OCI-LY7 (cell line): ENCODE results near the gene NUDT7. TPM values are rescaled to one million over a fixed set of nuclear protein-coding genes. Genes with fewer than 3 reads are reported as not detected.

Experiments
- BruUV-seq: library from RNA; stranded (reverse); fragments of 400-500 nt; replicated peaks from 2 replicates; lab custom pipeline; 2021; lab: Mats Ljungman, UMichigan
- CTCF ChIA-PET: fragments of 300-600 bp; sonication (Branson Sonifier 250); formaldehyde crosslinking; loops from one replicate; lab custom pipeline; 2022; ENCODE audit warnings: antibody characterized with exemption; ENCODE audit not compliant: unreplicated experiment; lab: Charles Lee
- POLR2A ChIA-PET: fragments of 300-600 bp; sonication (Branson Sonifier 250); formaldehyde crosslinking; loops from one replicate; lab custom pipeline; 2022; ENCODE audit warnings: antibody characterized with exemption; lab: Charles Lee
- DNase-seq: peaks from one replicate; pipeline ENCODE4 v3.0.0-alpha.2; 2015; ENCODE audit warnings: low spot score
- H2AFZ ChIP-seq: fragments of 200-600 bp; sonication (generic), shearing (Covaris generic); 2 replicates; pipeline ENCODE4 v1.6.1; 2014; ENCODE audit warnings: mild to moderate bottlenecking, antibody characterized with exemption, low read length, moderate library complexity
- H3K27ac ChIP-seq: fragments of 200-600 bp; sonication (generic); 2 replicates; pipeline ENCODE4 v1.5.1; 2014; ENCODE audit warnings: mixed run types, low read depth, mild to moderate bottlenecking, moderate library complexity, low read length, inconsistent platforms; ENCODE audit not compliant: poor library complexity, severe bottlenecking
- H3K36me3 ChIP-seq: fragments of 200-600 bp; sonication (generic); 2 replicates; pipeline ENCODE4 v1.6.1; 2014; ENCODE audit warnings: mild to moderate bottlenecking, antibody characterized with exemption, low read length, moderate library complexity, mixed read lengths; ENCODE audit not compliant: insufficient read depth
- H3K4me1 ChIP-seq: fragments of 200-600 bp; sonication (generic); 2 replicates; pipeline ENCODE4 v1.5.1; 2014; ENCODE audit warnings: mild to moderate bottlenecking, low read length; ENCODE audit not compliant: insufficient read depth, poor library complexity, severe bottlenecking
- H3K4me2 ChIP-seq: fragments of 200-600 bp; sonication (generic); 2 replicates; pipeline ENCODE4 v1.6.1; 2014; ENCODE audit warnings: mild to moderate bottlenecking, low read length
- H3K4me3 ChIP-seq: fragments of 200-600 bp; sonication (generic); 2 replicates; pipeline ENCODE4 v1.5.1; 2014; ENCODE audit warnings: mild to moderate bottlenecking, low read depth, low read length; ENCODE audit not compliant: poor library complexity, severe bottlenecking
- H3K79me2 ChIP-seq: fragments of 200-600 bp; sonication (generic); 2 replicates; pipeline ENCODE4 v1.6.1; 2016; ENCODE audit warnings: low read depth, mild to moderate bottlenecking, low read length, moderate library complexity, mixed read lengths; ENCODE audit not compliant: insufficient read depth
- H3K9me2 ChIP-seq: fragments of 200-600 bp; sonication (generic); 2 replicates; pipeline ENCODE4 v1.6.1; 2016; ENCODE audit warnings: mild to moderate bottlenecking, low read length, mixed read lengths; ENCODE audit not compliant: insufficient read depth
- H3K9me3 ChIP-seq: fragments of 200-600 bp; sonication (generic); 2 replicates; pipeline ENCODE4 v1.6.1; 2014; ENCODE audit warnings: mild to moderate bottlenecking, mixed run types, low read length, mixed read lengths
- H4K20me1 ChIP-seq: fragments of 200-600 bp; sonication (generic); 2 replicates; pipeline ENCODE4 v1.6.1; 2014; ENCODE audit warnings: mild to moderate bottlenecking, antibody characterized with exemption, low read length, moderate library complexity, mixed read lengths; ENCODE audit not compliant: insufficient read depth
- CTCF ChIP-seq: fragments of 200-600 bp; sonication (generic); conservative IDR thresholded peaks from 2 replicates; pipeline ENCODE4 v1.5.1; 2014; ENCODE audit warnings: mild to moderate bottlenecking, antibody characterized with exemption, low read length, moderate library complexity, mixed read lengths
- EZH2phosphoT487 ChIP-seq: fragments of 200-600 bp; sonication (generic); IDR thresholded peaks from 2 replicates; pipeline ENCODE4 v1.6.1; 2018; ENCODE audit warnings: low read depth, borderline replicate concordance, mild to moderate bottlenecking, mixed run types, antibody characterized with exemption, low read length, moderate library complexity, mixed read lengths
- intact Hi-C: fragments of 100-400 bp; cut with micrococcal nuclease; formaldehyde crosslinking; loops from one replicate; pipeline ENCODE4 v1.10.0; 2022; ENCODE audit not compliant: unreplicated experiment
- total RNA-seq, 2 experiments: library from RNA; depleted of rRNA in 1 of 2; stranded (reverse); fragments of >200 nt in 1 of 2; shearing (Covaris generic) in 1 of 2; gene quantifications; 2 replicates each; pipeline ENCODE4 v1.2.3, GENCODE V29; 2014 to 2022

The NUDT7 gene
- total RNA-seq, 2 experiments from 2014 or later = 4.4 to 22.1 TPM

- intact Hi-C loops = no loop called here
- Histone ChIP-seq H2AFZ (no peak overlapping the region), H3K4me2 (no peak overlapping the region), H3K27ac (no peak overlapping the region), H3K4me1 (no peaks in the 10 kb centered on the region), H4K20me1 (no peaks in the 10 kb centered on the region), H3K9me2 (no peaks in the 10 kb centered on the region), H3K79me2 (no peaks in the 10 kb centered on the region), H3K36me3 (no peaks in the 10 kb centered on the region), H3K4me3 (no peak overlapping the region), H3K9me3 (no peaks in the 10 kb centered on the region)
- ChIA-PET POLR2A (interaction anchor here (0.8 kb wide), 1 partner anchor 68 kb away, joined by 3 read pairs; no protein-coding TSS in a partner anchor), CTCF (no interaction called here)
- TF ChIP-seq CTCF (no peak), EZH2phosphoT487 (no peak)
- no peak for DNase-seq
- no TSS peak for BruUV-seq
Observed at GRCh38 chr16:77767826-77768225, 45.5 kb downstream of the NUDT7 start.

- no peaks in the 10 kb centered on the region for H4K20me1 ChIP-seq
- no peak overlapping the region for H3K4me2 ChIP-seq
- TF ChIP-seq CTCF = no peak
- no peak for TF ChIP-seq EZH2phosphoT487
- no peak for DNase-seq
- no peaks in the 10 kb centered on the region for H3K36me3 ChIP-seq
- H3K27ac ChIP-seq = no peak overlapping the region
- no peak overlapping the region for H3K4me3 ChIP-seq
- H3K9me2 ChIP-seq = no peaks in the 10 kb centered on the region
- H2AFZ ChIP-seq = no peak overlapping the region
- no peaks in the 10 kb centered on the region for H3K79me2 ChIP-seq
- intact Hi-C loops = no loop called here
- no peaks in the 10 kb centered on the region for H3K4me1 ChIP-seq
- H3K9me3 ChIP-seq = no peaks in the 10 kb centered on the region
- CTCF ChIA-PET = no interaction called here
- BruUV-seq = no TSS peak
- POLR2A ChIA-PET = no interaction called here
Observed at GRCh38 chr16:77775911-77776909, 53.9 kb downstream of the NUDT7 start.

GRCh38 chr16:77777745-77778144 lies 55.4 kb downstream of the NUDT7 start:
- CTCF ChIA-PET = no interaction called here
- H3K27ac ChIP-seq = no peak overlapping the region
- H3K4me2 ChIP-seq = no peak overlapping the region
- H2AFZ ChIP-seq = no peak overlapping the region
- intact Hi-C loops = no loop called here
- no peak for TF ChIP-seq EZH2phosphoT487
- TF ChIP-seq CTCF = no peak
- no peaks in the 10 kb centered on the region for H3K9me3 ChIP-seq
- no peak overlapping the region for H3K4me3 ChIP-seq
- H3K36me3 ChIP-seq = no peaks in the 10 kb centered on the region
- H3K9me2 ChIP-seq = no peaks in the 10 kb centered on the region
- BruUV-seq = no TSS peak
- H3K79me2 ChIP-seq = no peaks in the 10 kb centered on the region
- no peaks in the 10 kb centered on the region for H4K20me1 ChIP-seq
- no peak for DNase-seq
- no peaks in the 10 kb centered on the region for H3K4me1 ChIP-seq
- POLR2A ChIA-PET = interaction anchor here (0.6 kb wide), 1 partner anchor 436 kb away, joined by 3 read pairs; no protein-coding TSS in a partner anchor
